ENCODE results near the gene TAS2R1. TPM values are rescaled to one million over a fixed set of nuclear protein-coding genes. Genes with fewer than 3 reads are reported as not detected.

Gene TAS2R1
- total RNA-seq, 1 experiment from 2014 or later: not detected

DNA sequence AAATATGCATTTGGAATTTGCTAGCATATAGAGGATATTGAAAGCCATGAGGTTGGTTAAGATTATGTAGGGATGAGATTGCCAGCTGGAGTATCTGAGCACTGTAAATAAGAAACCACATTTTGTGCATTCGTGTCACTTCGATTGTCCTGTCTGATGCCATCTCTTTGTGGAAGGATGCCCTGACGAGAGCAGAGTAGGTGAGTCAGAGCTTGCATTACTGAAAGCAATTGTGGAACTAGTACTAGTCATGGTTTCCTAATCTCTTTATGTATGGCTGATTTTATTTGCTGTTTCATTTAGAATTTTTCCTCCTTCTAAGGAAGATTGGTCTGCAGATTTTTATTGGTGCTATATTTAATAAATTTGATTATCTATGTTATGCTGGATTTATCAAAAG lies 14.5 kb upstream of the TAS2R1 start:
- ATAC-seq (no peak), DNase-seq (ENCODE audit: low read depth, low spot score) (no peak)
- no peak overlapping the region for H3K27ac ChIP-seq (ENCODE audit: low read depth, low read length)
- H3K27me3 ChIP-seq (ENCODE audit: insufficient read depth, low read length): no peaks in the 10 kb centered on the region
- no TSS peak for BruUV-seq (replicated peaks)
- TF ChIP-seq SRF (IDR thresholded peaks at IDR 0.05; ENCODE audit: low read depth) (no peak), TCF7L2 (IDR thresholded peaks at IDR 0.05; ENCODE audit: borderline replicate concordance, extremely low read depth, insufficient read depth, insufficient read length) (no peak), POLR2AphosphoS5 (IDR thresholded peaks at IDR 0.05; ENCODE audit: low read depth, low read length) (no peak)
- no peaks in the 10 kb centered on the region for H3K36me3 ChIP-seq (ENCODE audit: control insufficient read depth in 1 of 2, insufficient read depth in 2 of 2, low read length in 2 of 2)
- no peak overlapping the region for H3K9ac ChIP-seq (ENCODE audit: low read length)
- H3K4me2 ChIP-seq (ENCODE audit: low read length): no peak overlapping the region
- H3K4me1 ChIP-seq (ENCODE audit: control insufficient read depth in 1 of 2, insufficient read depth in 2 of 2, low read length in 2 of 2): no peaks in the 10 kb centered on the region
- no peak overlapping the region for H3K4me3 ChIP-seq (replicated peaks in 1 of 2; ENCODE audit: low read depth in 1 of 2, low read length in 2 of 2)
- H4K20me1 ChIP-seq (ENCODE audit: insufficient read depth): no peaks in the 10 kb centered on the region
- intact Hi-C loops (cut with micrococcal nuclease): no loop called here
- ChIA-PET CTCF (no interaction called here), RAD21 (ENCODE audit: low non-redundant PET in 1 of 2, low total read pairs in 2 of 2, uncharacterized antibody in 2 of 2, unreplicated experiment in 2 of 2) (no interaction called here), POLR2A (no interaction called here)
- no peaks in the 10 kb centered on the region for H3K9me2 ChIP-seq (ENCODE audit: insufficient read depth)
- H3K9me3 ChIP-seq (ENCODE audit: control insufficient read depth in 1 of 2, insufficient read depth in 1 of 2, low read depth in 1 of 2, low read length in 2 of 2): peaks cover 0 to 5% of the 10 kb centered on the region in 2 experiments; a peak in 1 of 4 replicates
- H2AFZ ChIP-seq (ENCODE audit: low read depth, low read length, poor library complexity, severe bottlenecking): no peak overlapping the region
- no peaks in the 10 kb centered on the region for H3K79me2 ChIP-seq (ENCODE audit: insufficient read depth, low read length)

DNA sequence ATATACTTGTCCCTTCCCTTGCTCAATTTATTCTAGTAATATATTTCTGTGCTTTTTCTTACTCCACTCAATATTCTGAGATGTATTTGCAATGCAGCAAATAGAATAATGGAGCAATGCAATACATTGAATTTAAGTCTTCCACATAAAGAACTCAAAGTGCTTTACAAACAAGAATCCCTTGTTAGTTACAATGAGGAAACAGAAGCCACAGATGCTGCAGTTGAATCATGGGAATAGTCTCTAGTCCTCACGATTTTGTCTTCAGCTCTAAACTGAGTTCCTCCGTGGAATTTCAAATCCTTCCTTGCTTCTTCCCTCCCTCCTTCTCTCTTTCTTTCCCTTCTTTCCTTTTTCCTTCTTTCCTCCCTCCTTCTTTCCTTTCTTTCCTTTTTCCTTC lies 12.5 kb upstream of the TAS2R1 start:
- ChIA-PET CTCF (no interaction called here), RAD21 (ENCODE audit: low non-redundant PET in 1 of 2, low total read pairs in 2 of 2, uncharacterized antibody in 2 of 2, unreplicated experiment in 2 of 2) (no interaction called here), POLR2A (no interaction called here)
- Histone ChIP-seq H3K9ac (ENCODE audit: low read length) (no peak overlapping the region), H3K36me3 (ENCODE audit: control insufficient read depth in 1 of 2, insufficient read depth in 2 of 2, low read length in 2 of 2) (no peaks in the 10 kb centered on the region), H3K27me3 (ENCODE audit: insufficient read depth, low read length) (no peaks in the 10 kb centered on the region), H3K4me3 (replicated peaks in 1 of 2; ENCODE audit: low read depth in 1 of 2, low read length in 2 of 2) (no peak overlapping the region), H3K9me3 (ENCODE audit: control insufficient read depth in 1 of 2, insufficient read depth in 1 of 2, low read depth in 1 of 2, low read length in 2 of 2) (peaks cover 0 to 5% of the 10 kb centered on the region in 2 experiments; a peak in 2 of 4 replicates), H3K4me2 (ENCODE audit: low read length) (no peak overlapping the region), H3K9me2 (ENCODE audit: insufficient read depth) (no peaks in the 10 kb centered on the region), H3K27ac (ENCODE audit: low read depth, low read length) (no peak overlapping the region), H3K4me1 (ENCODE audit: control insufficient read depth in 1 of 2, insufficient read depth in 2 of 2, low read length in 2 of 2) (no peaks in the 10 kb centered on the region), H4K20me1 (ENCODE audit: insufficient read depth) (no peaks in the 10 kb centered on the region), H2AFZ (ENCODE audit: low read depth, low read length, poor library complexity, severe bottlenecking) (no peak overlapping the region), H3K79me2 (ENCODE audit: insufficient read depth, low read length) (no peaks in the 10 kb centered on the region)
- no peak for DNase-seq (ENCODE audit: low read depth, low spot score)
- intact Hi-C loops (cut with micrococcal nuclease): no loop called here
- no TSS peak for BruUV-seq (replicated peaks)
- ATAC-seq: no peak
- TF ChIP-seq, protein P1, sequence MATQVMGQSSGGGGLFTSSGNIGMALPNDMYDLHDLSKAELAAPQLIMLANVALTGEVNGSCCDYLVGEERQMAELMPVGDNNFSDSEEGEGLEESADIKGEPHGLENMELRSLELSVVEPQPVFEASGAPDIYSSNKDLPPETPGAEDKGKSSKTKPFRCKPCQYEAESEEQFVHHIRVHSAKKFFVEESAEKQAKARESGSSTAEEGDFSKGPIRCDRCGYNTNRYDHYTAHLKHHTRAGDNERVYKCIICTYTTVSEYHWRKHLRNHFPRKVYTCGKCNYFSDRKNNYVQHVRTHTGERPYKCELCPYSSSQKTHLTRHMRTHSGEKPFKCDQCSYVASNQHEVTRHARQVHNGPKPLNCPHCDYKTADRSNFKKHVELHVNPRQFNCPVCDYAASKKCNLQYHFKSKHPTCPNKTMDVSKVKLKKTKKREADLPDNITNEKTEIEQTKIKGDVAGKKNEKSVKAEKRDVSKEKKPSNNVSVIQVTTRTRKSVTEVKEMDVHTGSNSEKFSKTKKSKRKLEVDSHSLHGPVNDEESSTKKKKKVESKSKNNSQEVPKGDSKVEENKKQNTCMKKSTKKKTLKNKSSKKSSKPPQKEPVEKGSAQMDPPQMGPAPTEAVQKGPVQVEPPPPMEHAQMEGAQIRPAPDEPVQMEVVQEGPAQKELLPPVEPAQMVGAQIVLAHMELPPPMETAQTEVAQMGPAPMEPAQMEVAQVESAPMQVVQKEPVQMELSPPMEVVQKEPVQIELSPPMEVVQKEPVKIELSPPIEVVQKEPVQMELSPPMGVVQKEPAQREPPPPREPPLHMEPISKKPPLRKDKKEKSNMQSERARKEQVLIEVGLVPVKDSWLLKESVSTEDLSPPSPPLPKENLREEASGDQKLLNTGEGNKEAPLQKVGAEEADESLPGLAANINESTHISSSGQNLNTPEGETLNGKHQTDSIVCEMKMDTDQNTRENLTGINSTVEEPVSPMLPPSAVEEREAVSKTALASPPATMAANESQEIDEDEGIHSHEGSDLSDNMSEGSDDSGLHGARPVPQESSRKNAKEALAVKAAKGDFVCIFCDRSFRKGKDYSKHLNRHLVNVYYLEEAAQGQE (IDR thresholded peaks at IDR 0.05; ENCODE audit: low read depth): no peak
- TF ChIP-seq, protein P2, sequence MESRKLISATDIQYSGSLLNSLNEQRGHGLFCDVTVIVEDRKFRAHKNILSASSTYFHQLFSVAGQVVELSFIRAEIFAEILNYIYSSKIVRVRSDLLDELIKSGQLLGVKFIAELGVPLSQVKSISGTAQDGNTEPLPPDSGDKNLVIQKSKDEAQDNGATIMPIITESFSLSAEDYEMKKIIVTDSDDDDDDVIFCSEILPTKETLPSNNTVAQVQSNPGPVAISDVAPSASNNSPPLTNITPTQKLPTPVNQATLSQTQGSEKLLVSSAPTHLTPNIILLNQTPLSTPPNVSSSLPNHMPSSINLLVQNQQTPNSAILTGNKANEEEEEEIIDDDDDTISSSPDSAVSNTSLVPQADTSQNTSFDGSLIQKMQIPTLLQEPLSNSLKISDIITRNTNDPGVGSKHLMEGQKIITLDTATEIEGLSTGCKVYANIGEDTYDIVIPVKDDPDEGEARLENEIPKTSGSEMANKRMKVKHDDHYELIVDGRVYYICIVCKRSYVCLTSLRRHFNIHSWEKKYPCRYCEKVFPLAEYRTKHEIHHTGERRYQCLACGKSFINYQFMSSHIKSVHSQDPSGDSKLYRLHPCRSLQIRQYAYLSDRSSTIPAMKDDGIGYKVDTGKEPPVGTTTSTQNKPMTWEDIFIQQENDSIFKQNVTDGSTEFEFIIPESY (IDR thresholded peaks at IDR 0.05; ENCODE audit: extremely low read depth, insufficient replicate concordance, low read length): no peak
- TF ChIP-seq JUND (IDR thresholded peaks at IDR 0.05) (no peak), RAD21 (IDR thresholded peaks at IDR 0.05; ENCODE audit: low read depth) (no peak), ELF1 (IDR thresholded peaks at IDR 0.05; ENCODE audit: borderline replicate concordance, low read depth) (no peak), CBX3 (IDR thresholded peaks at IDR 0.05; ENCODE audit: low read depth) (no peak), EZH2phosphoT487 (IDR thresholded peaks at IDR 0.05; ENCODE audit: borderline replicate concordance) (no peak), SP1 (IDR thresholded peaks at IDR 0.05; ENCODE audit: low read depth) (no peak), ZFX (IDR thresholded peaks at IDR 0.05) (no peak), POLR2AphosphoS5 (IDR thresholded peaks at IDR 0.05; ENCODE audit: low read depth, low read length) (no peak), FOSL1 (IDR thresholded peaks at IDR 0.05; ENCODE audit: low read depth) (no peak)
- TF ChIP-seq, protein P3, sequence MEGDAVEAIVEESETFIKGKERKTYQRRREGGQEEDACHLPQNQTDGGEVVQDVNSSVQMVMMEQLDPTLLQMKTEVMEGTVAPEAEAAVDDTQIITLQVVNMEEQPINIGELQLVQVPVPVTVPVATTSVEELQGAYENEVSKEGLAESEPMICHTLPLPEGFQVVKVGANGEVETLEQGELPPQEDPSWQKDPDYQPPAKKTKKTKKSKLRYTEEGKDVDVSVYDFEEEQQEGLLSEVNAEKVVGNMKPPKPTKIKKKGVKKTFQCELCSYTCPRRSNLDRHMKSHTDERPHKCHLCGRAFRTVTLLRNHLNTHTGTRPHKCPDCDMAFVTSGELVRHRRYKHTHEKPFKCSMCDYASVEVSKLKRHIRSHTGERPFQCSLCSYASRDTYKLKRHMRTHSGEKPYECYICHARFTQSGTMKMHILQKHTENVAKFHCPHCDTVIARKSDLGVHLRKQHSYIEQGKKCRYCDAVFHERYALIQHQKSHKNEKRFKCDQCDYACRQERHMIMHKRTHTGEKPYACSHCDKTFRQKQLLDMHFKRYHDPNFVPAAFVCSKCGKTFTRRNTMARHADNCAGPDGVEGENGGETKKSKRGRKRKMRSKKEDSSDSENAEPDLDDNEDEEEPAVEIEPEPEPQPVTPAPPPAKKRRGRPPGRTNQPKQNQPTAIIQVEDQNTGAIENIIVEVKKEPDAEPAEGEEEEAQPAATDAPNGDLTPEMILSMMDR (IDR thresholded peaks at IDR 0.05 in 2 of 3, conservative IDR thresholded peaks at IDR 0.05 in 1 of 3; ENCODE audit: borderline replicate concordance in 1 of 3, insufficient read depth in 1 of 3, low read depth in 2 of 3, low read length in 2 of 3): no peak

Measured in HCT116 (cell line).